Fibroblast of skin of back (primary cell): ENCODE measurements around the gene F11.
"Not testable (repeated sequence)": the region's sequence is repeated elsewhere in the genome, so short reads cannot be mapped to it uniquely, and the experiment has no call there.

Experiments used
- DNase-seq: peaks from one replicate; pipeline ENCODE4 v3.0.0-alpha.2; 2013

F11 gene

DNA sequence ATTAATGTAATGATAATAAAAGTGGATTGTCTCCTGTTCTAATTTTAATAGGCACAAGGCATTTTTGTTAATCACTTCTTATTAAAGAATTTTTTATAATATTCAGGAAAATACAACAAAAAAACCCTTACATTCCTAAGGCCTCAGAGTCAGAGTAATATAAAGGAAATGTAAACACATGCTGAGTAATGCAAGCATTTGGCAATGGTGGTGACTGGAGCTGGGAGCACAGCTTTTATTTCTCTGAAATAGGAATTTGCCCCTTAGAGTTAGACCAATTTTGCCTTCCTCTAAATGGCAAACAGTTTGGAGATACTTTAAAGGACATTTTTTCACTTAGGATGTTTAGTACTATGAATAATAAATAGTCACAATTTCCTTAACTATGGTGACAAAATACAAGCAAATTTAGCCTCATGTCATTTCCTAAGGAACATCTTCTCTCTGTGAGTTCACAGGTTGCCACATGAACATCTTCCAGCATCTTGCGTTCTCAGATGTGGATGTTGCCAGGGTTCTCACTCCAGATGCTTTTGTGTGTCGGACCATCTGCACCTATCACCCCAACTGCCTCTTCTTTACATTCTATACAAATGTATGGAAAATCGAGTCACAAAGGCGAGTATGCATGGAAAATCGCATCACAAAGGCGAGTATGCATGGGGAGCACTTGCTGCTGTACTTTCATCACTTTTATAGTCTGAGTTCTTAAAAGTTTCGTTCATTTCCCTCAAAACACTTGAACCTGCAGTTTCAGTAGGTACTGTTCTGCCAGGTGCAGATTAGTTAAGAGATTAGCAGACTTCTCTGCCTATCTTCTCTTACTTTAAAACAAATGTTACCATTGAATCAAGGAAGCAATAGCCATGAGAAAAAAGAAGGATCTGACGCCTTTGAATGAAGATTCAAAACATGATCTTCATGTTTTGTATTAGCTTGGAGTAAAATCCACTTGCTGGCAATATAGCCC, 15.9 kb upstream of the F11 start:
- DNase-seq = peak; percentile 50

DNA sequence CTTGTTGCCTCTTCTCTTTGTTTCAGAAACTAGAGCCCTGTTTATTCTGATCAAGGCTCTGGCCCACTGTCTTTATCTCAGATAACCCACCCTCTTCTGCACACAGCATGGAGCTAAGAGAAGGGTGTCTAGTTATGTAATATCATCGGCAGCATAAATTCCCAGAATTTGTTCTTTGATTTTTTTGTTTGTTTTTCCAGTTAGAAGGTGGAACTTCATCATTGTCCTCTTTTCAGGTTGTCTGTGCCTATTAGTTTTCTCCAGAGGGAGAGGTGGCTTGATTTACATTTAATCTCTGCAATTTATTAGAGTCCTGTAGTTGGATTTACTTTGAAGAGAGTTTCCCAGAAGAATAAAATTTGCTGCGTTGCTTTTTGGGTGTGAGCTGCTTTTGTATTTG, 15.2 kb upstream of the F11 start:
- DNase-seq = no peak

DNA sequence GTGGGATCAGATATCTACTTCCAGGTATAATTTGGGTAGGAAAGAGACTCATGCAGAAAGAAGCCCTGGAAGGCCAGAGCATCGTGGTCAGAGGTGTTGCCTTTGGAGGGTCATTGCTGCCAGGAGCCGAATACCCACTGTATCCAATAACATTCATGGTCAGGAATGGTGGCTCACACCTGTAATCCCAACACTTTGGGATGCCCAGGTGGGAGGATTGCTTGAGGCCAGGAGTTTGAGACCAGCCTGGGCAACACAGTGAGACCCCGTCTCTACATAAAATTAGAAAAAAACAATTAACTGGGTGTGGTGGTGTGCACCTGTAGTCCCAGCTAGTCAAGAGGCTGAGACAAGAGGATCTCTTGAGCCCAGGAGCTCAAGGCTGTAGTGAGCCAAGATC, 10.9 kb upstream of the F11 start:
- DNase-seq = no peak

DNA sequence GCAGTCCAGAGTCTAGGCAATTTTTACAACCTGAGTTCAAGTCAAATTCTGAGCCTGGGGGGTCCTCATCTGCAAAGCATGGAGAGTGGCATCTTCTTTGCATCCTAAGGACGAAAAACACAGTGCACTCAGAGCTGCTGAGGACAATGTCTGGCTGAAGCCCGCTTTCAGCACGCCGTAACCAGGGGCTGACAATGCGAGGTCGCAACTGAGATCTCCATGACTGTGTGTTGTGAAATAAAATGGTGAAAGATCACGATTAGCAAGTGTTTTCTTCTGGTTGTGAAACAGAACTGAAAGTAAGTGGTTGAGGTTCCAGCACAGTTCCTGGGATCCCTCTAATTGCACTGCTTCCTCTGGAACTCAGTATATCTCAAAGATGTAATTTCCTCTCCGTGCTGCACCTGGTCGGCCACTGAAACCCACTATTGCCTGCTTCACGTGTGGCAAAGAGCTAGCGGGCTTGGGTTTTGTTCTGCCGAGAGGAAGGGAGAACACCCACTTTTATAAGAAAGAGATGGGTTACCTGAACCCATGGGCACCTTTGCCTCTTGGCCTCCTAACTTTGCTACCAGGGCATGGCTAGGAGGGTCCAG, 7.7 kb upstream of the F11 start:
- DNase-seq = no peak

DNA sequence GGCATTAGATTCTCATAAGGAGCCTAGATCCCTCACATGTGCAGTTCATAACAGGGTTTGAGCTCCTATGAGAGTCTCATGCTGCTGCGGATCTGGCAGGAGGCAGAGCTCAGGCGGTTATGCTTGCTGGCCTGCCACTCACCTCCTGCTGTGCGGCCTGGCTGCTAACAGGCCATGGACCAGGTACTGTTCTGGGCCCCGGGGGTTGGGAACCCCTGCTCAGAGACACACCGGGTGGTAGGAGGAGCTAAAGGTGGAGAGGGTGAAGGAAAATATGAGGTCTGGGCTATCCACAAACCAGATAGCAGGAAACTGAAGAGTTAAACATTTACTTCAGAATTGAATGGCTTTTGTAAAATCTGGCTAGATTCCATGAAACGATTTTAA, 5.9 kb upstream of the F11 start:
- no peak for DNase-seq

DNA sequence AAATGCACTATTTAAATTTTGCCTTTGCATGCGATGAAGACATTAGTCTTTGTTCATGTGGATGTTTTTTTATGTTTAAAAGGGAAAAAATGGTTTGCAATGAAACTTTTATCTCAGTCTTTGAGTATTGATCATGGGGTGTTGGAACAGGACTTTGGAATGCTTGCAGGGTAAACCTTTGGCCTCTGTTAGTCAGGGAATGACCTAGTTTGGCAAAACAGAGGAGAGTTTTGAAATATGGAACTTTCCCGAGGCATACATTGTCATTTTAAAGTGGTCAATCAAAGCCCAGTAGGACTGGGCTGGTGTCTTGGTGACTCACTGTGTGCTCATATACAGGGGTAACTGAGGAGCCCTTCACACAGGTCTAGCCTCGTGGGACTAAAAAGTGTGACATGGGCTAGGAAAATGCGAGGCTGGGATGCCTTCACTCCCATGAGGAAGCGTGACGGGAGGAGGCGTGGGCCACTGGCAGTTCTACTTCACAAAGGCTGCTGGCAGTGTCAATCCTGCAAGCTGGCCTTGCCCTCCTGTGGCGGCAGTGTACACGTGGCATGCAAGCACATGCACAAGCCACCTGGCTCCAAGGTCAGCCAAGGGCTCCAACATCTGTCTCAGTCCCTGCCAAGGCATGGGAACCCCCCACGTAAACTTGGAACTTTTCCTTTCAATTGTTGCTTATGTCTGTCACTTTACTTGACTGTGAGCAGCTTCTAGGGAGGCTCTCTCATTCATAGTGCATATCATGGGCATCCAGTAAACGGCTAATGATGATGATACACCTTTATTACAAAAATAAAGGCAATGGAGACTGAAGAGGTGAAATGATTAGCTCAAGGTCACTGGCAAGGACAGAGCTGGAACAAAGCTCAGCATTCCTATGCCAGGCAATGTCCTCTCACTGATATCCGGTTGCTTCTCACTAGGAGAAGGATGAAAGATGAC, 5.2 kb upstream of the F11 start:
- DNase-seq = no peak

DNA sequence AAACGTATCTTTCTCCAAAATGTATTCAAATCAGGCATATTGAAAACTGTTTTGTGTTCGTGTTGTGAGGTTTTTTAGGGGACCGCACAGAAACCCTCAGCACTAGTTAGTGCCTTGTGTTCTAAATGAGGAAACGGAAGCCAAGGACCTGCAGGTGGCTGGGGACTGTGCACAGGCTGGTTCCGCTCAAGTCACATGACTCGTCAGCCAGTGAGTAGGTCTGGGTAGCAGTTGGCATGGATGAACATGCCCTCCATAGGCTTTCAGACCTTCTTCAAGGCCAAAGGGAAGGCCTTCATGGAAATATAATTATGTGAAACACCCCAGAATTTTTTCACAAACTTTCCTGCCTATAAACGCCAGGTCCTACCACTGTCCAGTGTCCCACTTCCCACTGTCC, 1.3 kb upstream of the F11 start:
- DNase-seq = no peak

DNA sequence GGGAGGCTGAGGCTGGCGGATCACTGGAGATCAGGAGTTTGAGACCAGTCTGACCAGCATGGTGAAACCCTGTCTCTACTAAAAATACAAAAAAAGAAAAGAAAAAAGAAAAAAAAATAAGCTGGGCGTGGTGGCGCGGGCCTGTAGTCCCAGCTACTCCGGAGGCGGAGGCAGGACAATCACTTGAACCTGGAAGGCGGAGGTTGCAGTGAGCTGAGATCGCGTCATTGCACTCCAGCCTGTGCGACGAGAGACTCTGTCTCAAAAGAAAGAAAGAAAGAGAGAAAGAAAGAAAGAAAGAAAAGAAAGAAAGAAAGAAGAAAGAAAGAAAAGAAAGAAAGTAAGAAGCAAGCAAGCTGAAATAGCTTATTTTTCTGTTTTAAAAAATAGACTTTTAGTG, 739 bp upstream of the F11 start:
- not testable (repeated sequence) for DNase-seq

DNA sequence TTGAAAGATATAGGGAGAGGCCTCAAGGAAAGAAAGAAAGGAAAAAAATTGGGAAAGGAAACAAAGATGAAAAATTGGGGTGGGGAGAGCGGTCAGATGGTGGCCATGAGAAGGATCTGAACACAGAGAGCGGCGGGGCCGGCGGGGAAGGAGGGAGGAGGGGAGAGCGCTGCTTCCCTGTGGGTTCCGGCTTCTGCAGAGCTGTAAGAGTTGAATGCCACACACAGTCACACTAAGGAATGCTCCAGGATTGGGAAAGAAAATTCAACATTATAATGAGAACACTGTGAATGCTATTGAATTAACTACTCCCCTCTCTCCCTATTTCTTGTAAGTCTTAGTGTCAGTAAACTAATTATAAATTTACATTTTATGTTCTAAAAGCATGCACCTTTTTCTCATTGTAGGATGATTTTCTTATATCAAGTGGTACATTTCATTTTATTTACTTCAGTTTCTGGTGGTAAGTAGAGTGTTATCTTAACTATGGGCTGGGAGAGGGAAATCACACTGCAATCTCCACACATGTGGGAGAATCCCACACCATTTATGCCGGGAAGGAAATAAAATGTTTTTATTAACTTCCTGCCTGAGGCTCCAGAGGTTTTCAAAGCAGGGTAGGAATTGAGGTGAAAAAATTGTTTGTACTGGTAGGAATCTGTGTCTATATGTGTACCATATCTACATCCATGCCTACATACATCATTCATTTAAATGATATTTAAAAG, 904 bp downstream of the F11 start:
- peak; percentile 43 for DNase-seq

DNA sequence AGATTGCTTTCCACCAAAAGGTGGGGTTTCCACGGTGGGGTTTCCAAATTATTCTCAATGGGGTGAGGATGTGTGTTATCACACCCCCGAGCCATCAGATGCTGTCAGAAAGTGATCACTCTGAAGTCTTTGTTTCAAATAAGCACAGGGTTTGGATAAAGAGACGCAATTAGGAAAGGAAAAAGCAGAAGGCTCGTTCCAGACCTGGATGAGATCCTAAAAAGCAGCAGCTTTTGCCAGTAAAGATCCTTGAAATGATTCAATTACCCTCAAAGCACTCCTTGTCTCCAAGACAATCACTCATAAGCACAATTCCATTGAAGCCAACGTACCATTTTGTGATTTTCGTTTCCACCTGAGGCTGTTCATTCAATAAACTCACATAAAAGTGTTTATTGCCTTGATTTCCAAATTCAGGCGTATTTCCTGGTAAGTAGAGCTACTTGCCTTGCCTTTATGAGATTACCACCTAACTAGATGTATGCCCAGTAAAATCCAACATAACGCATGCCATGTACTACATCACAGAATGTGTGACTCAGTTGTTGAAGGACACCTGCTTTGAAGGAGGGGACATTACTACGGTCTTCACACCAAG, 5.2 kb downstream of the F11 start:
- no peak for DNase-seq

DNA sequence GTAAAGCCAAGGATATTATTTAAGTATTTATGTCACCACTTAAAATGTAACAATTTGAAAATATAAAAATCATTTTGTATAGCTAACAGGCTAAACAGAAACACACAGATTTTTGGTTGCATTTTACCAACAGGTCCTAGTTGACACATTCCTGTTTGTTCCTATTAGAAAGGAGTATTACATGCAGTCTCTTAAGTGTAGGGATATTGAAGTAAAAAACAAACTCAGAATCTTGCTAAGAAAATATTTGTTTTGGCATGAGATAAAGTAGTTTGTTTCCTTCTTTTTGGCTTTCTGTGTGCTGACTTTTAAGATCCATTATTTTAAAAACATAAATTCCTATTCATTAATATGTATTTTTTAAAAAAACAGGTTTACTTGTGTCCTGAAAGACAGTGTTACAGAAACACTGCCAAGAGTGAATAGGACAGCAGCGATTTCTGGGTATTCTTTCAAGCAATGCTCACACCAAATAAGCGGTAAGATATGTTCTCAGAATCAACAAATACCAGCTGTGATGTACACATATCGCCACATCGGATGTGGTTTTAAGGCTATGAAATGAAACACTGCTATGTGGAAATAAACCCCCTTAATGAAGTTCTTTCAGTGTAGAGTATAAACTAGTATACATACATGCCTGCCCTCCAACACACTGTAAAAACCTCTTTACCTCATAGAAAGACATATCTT, 6.9 kb downstream of the F11 start:
- DNase-seq = no peak

DNA sequence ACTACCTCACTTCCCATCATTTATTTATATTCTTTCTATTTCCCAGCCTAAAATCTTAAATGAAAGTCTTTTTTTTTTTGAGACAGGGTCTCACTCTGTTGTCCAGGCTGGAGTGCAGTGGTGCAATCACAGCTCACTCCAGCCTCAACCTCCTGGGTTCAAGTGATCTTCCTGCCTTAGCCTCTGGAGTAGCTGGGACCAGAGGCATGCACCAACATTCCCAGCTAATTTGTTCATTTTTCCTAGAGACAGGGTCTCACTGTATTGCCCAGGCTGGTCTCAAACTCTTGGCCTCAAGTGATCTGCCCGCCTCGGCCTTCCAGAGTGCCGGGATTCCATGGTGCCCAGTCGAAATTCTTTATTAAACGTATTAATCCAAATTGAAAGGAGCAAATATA, 7.4 kb downstream of the F11 start:
- not testable (repeated sequence) for DNase-seq

DNA sequence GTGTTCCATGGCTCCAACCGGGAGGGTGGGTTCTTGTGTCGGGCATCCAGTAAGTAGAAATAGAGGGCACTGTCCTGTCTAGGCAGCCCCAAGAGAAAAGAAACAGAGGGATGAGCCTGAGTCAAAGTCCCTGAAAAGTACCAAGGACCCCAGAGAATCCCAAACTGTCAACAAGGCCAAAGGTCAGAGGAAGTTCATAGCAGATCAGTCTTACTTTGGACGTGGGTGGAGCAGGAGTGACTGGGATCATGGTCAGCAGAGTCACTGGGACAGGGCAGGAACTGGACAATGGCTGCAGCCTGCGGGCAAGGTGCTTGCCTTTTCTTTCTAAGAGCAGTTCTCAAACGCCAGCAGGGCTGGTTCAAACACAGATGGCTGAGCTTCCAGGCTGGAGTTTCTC, 17.3 kb downstream of the F11 start:
- DNase-seq = no peak

DNA sequence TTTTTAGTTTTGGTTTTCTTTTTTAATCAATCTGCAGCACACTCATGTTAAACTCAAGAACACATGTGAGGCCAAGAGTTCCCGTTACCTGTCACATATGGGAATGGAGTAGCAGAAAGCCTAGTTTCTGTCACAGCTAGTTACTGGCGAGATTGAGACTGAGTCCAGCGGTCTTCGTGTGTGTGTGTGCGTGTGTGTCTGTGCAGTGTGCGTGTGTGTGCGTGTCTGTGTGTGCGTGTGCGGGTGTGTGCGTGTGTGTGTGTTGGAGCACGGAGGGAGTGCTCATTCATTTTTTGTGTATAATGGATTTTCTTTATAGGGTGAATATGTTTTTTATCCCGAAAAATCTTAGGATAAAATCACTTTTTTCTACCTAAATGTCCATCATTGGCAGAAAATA, 19.2 kb downstream of the F11 start:
- no peak for DNase-seq

DNA sequence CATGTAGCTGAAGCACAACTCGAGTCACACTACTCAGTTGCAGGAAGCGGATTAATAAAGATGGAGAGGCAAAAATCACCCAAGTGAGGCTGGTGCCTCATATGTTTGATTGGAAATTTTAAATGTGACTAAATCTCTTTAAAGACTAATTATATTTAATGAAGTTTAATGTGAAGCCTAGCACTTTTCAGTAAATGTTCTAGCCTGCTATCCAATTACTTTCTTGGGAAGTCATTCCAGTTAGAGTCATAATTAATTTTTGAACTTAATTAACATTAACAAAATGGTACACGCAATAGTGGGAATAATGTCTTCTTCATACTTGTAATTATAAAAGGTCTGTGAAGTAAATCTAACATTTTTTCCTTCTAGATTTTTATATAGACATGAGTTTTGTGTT, 20.6 kb downstream of the F11 start:
- DNase-seq = no peak

DNA sequence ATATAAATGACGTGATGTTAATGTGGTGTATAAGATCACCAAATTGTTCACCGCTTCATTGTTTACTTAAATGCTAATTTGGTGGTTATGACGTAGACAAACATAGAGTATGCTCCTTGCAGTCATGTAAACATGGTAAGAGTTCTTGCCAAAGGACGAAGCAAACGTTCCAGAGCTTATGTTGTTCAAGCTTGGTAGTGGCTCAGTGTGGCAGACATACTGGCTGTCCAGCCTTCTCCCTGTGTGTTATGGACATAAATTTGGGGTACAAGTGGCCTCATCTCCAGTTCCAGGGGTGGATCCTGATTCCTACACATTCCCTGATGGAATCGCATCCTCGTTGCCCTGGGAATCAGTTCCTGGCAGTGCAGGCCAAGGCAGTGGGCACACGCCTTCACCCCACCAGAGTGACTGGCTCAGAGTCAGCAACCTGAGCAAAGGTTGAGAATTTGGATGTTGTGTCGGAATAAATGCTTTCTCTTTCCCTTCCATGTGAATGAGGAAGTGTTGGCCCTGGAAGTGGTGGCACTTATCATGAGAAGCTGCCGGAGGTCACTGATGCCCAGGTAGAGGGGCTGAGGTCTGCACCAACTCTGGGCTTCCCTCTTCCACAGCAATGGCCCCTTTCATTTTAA, 25.4 kb downstream of the F11 start:
- no peak for DNase-seq

DNA sequence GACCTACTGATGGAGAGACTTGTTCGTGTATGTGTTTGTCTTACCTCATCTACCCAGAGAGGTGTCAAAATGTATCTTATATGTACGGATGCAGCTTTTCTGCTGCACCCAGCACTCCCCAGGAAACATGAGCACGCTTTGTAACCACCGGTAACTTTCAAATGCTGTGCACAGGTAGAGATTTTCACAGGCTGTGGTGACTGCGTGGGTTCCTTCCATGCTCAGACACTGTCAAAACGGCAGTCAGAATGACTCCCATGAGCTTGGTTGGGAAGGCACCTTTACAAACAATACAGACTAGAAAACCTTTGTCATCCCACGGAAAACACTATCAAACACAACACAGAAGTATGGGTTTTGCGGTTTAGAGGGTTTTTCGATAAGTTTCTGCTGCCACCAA, 28.2 kb downstream of the F11 start:
- no peak for DNase-seq

DNA sequence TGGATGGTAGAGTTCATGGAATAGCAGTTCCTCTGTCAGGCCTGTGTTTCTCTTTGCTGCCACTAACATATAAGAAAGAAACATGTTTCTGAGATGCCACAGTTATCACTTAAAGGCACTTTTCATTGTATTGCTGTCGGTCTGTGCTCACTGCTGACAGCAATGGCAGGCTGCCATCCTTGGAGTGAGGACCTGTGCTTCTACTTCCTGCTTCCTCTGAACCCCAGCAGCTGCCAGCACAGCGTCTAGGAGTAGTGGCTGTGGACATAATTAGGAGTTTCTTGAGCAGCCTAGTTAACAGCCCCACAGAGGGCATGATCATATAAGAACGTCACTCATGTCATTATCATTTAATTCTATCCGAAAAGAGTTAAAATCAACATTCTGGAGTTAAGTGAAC, 30.5 kb downstream of the F11 start:
- no peak for DNase-seq

DNA sequence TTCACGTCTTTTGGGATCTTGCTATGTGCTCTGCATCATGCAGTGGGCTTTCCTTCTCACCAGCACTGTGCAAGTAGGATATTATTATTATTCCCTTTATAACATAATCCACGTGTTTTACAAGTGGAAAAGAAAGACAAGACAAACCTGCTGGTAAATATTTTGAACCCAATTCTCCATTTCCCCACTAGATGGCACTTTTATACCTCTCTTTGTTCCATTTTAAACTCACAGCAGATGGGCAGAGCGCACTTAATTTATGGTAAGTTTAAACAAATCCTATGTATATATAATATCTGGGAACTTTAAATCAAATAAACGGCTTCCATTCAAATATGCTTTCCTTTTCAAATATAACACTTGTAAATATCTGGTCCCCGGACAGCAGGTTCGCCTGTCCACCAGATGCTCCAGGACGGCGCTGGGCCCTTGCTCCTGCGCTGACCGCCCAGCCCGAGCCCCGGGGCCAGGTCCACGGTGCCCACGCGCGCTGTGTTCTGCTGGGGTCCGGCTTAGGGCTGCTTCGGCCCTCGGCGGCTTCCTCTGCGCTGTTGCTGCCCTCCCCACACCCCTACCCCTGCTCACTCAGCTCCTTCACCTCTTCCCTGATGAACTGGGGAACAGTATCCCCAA, 31.1 kb downstream of the F11 start:
- DNase-seq = peak; percentile 59

DNA sequence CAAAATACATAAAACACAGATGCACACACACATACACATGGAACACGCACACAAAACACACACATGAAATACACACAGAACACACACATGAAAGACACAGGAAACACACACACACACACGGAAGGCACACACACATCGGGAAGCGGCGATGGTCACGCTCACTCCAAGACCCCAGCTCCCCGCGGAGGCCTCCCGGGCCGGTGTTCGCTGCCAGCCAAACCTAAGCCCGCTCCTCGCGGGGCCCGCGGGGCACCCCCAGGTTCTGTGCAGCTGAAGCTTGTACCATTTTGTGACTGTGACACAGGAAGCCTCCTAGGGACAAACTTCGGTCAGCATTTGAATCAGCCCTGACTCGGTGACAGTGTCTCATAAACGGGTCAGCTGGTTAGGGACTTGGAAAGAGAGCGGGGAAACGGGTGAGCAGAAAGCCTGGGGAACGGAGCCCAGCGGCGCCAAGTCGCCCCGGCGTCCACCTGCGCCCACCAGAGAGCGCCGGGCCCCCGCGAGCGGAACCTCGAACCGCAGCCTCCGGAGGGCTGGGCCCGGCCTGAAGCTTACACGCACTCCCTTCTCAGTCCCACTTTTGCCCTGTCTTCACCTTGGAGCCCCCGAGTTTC, 32.1 kb downstream of the F11 start:
- DNase-seq = peak; percentile 0
